Chondrocyte (in vitro differentiated cells): ENCODE data around the gene MTUS2. TPM values are rescaled to one million over a fixed set of nuclear protein-coding genes. Genes with fewer than 3 reads are reported as not detected.

ENCODE experiments used
- DNase-seq: peaks from one replicate; pipeline ENCODE4 v3.0.0; 2021; ENCODE audit warnings: mixed read lengths, low spot score
- H3K27ac Mint-ChIP-seq: one replicate; pipeline ENCODE4 v1.8.0; 2021; ENCODE audit warnings: mild to moderate bottlenecking, moderate library complexity, mixed read lengths; ENCODE audit not compliant: unreplicated experiment
- H3K27me3 Mint-ChIP-seq: 2 replicates; pipeline ENCODE4 v1.8.0; 2021; ENCODE audit warnings: low read depth, mixed read lengths
- H3K36me3 Mint-ChIP-seq: 2 replicates; pipeline ENCODE4 v1.8.0; 2021; ENCODE audit warnings: low read depth, mixed read lengths
- H3K4me1 Mint-ChIP-seq: 2 replicates; pipeline ENCODE4 v1.8.0; 2021; ENCODE audit warnings: low read depth, mild to moderate bottlenecking, mixed read lengths
- H3K4me3 Mint-ChIP-seq: one replicate; pipeline ENCODE4 v1.8.0; 2021; ENCODE audit warnings: mild to moderate bottlenecking, moderate library complexity, mixed read lengths; ENCODE audit not compliant: unreplicated experiment
- H3K9me3 Mint-ChIP-seq: 2 replicates; pipeline ENCODE4 v1.8.0; 2021; ENCODE audit warnings: low read depth, mixed read lengths
- total RNA-seq: library from RNA; stranded (reverse); gene quantifications from 3 replicates; pipeline ENCODE4 v1.2.1, GENCODE V29; 2021
- TF ChIP-seq, protein P1 (sequence below): fragments of 200-600 bp; sonication (generic); IDR thresholded peaks from 2 replicates; pipeline ENCODE4 v1.5.0; 2021; ENCODE audit warnings: antibody characterized with exemption, mild to moderate bottlenecking, moderate library complexity

MTUS2 gene
- total RNA-seq, 1 donor from 2014 or later: 1.2 TPM

- no peak for DNase-seq
- Mint-ChIP-seq H3K4me3 (no peak overlapping the region), H3K9me3 (peaks cover 5% of the 10 kb centered on the region), H3K4me1 (no peaks in the 10 kb centered on the region), H3K36me3 (no peaks in the 10 kb centered on the region), H3K27me3 (peaks cover 2% of the 10 kb centered on the region), H3K27ac (no peak overlapping the region)
- TF ChIP-seq, protein P1, sequence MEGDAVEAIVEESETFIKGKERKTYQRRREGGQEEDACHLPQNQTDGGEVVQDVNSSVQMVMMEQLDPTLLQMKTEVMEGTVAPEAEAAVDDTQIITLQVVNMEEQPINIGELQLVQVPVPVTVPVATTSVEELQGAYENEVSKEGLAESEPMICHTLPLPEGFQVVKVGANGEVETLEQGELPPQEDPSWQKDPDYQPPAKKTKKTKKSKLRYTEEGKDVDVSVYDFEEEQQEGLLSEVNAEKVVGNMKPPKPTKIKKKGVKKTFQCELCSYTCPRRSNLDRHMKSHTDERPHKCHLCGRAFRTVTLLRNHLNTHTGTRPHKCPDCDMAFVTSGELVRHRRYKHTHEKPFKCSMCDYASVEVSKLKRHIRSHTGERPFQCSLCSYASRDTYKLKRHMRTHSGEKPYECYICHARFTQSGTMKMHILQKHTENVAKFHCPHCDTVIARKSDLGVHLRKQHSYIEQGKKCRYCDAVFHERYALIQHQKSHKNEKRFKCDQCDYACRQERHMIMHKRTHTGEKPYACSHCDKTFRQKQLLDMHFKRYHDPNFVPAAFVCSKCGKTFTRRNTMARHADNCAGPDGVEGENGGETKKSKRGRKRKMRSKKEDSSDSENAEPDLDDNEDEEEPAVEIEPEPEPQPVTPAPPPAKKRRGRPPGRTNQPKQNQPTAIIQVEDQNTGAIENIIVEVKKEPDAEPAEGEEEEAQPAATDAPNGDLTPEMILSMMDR: no peak
Measured at GRCh38 chr13:29174093-29174492, 354.0 kb downstream of the MTUS2 start.

DNA sequence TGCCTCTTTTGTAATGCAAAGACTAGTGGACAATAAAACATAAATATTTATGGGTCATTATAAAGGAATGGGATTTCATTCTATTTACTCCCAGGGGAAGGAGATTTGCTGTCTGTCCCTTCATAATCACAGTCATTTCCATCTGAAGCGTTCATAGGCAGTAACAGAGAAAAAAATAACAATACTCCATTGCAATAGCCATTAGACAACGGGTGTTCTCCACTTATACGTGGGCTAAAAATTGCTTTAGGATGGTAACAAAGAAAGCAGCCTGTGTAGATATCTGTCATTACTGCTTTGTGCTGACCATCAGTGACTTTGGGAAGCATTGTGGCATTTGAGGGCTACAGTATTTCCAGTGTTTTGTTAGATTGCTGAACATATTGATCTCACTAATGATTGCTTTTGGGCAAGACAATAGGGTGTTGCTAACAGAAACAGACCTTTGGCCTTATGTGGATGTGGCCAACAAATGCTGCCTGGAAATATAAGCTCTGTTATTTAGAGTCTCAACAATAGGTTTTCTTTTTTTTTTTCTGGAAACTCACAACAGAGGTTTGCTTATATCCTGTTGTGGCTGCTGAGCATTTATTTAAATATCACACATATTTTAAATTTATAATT, 355.2 kb downstream of the MTUS2 start:
- no peak overlapping the region for H3K27ac Mint-ChIP-seq
- peaks cover 5% of the 10 kb centered on the region for H3K9me3 Mint-ChIP-seq
- DNase-seq: no peak
- H3K36me3 Mint-ChIP-seq: no peaks in the 10 kb centered on the region
- no peak overlapping the region for H3K4me3 Mint-ChIP-seq
- H3K4me1 Mint-ChIP-seq: no peaks in the 10 kb centered on the region
- TF ChIP-seq, protein P1: no peak
- no peaks in the 10 kb centered on the region for H3K27me3 Mint-ChIP-seq

DNA sequence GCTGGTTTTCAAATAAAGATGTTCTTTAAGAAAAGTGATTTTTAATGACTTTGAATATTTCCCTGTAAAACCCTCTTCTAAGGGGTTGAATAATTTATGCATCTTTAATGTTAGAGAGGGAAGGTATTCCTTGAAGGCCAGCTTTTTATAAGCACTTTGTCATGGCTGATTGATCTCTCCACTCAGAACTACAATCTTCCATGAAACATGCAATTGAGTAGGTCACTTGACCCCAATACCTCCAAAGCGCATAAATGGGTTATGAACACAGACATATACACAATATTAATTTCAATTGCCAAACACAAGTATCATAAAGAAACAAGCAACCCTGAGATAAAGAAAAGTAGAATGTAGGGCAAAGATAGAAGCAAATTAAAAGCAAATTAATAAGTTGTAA, 359.9 kb downstream of the MTUS2 start:
- Mint-ChIP-seq H3K4me1 (no peaks in the 10 kb centered on the region), H3K36me3 (no peaks in the 10 kb centered on the region), H3K4me3 (no peak overlapping the region), H3K9me3 (peaks cover 20% of the 10 kb centered on the region), H3K27me3 (peaks cover 9% of the 10 kb centered on the region), H3K27ac (no peak overlapping the region)
- DNase-seq: no peak
- TF ChIP-seq, protein P1: no peak

GRCh38 chr13:29182216-29182615, 362.1 kb downstream of the MTUS2 start:
- peaks cover 9% of the 10 kb centered on the region for H3K27me3 Mint-ChIP-seq
- H3K9me3 Mint-ChIP-seq: peaks cover 27% of the 10 kb centered on the region
- H3K36me3 Mint-ChIP-seq: no peaks in the 10 kb centered on the region
- no peak overlapping the region for H3K4me3 Mint-ChIP-seq
- TF ChIP-seq, protein P1: no peak
- DNase-seq: no peak
- H3K27ac Mint-ChIP-seq: no peak overlapping the region
- H3K4me1 Mint-ChIP-seq: no peaks in the 10 kb centered on the region

- peaks cover 9% of the 10 kb centered on the region for H3K27me3 Mint-ChIP-seq
- H3K4me3 Mint-ChIP-seq: no peak overlapping the region
- no peak for DNase-seq
- no peaks in the 10 kb centered on the region for H3K4me1 Mint-ChIP-seq
- TF ChIP-seq, protein P1: no peak
- peaks cover 27% of the 10 kb centered on the region for H3K9me3 Mint-ChIP-seq
- no peak overlapping the region for H3K27ac Mint-ChIP-seq
- H3K36me3 Mint-ChIP-seq: no peaks in the 10 kb centered on the region
Measured at GRCh38 chr13:29185926-29186325, 365.8 kb downstream of the MTUS2 start.
